NCI-H526 treated with DMSO at 0.1 percent for 48 hours (cell line): ENCODE data around the gene NFATC2.

ENCODE experiments used
- DNase-seq: peaks from one replicate; lab custom pipeline; 2025; lab: John Stamatoyannopoulos, UW

Gene NFATC2

DNA sequence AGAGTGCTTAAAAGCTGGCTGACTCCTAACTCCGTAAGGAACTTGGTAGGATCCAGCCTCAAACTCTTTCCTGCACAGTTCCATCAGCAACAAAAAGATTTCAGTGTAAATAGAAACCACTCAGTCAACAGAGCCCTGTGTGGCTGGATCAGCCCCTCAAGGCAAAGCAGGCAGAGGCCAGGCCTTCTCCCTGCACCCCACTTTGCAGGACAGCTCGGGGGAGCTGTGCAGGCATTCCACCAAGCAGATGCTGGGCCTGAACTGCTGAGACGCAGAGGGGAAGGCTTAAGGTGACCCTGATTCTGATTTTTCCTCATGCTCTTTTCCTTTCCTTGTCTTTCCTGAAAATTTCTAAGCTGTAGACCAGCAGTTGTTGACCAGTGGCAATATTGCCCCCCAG, 91.5 kb downstream of the NFATC2 start:
- DNase-seq, result no peak

DNA sequence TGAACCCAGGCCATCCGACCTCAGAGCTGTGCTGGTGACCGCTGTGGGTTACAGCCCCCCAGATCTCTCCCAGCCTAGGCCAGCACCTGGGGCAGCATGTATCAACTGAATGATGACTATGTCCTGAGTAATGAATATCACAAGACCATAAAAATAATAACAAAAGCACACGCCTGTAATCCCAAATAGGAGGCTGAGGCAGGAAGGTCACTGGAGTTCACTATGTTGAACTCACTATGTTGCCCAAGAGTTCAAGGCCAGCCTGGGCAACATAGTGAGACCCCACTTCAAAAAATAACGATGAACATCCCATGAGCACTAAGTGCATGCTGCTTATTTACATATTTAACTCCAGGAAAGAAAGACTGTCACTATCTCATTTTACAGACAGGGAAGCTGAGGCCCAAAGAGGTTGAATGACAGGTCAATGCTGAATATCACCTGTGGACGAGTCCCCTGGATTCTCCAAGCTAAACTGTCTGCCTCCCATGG, 92.3 kb downstream of the NFATC2 start:
- DNase-seq, result no peak

DNA sequence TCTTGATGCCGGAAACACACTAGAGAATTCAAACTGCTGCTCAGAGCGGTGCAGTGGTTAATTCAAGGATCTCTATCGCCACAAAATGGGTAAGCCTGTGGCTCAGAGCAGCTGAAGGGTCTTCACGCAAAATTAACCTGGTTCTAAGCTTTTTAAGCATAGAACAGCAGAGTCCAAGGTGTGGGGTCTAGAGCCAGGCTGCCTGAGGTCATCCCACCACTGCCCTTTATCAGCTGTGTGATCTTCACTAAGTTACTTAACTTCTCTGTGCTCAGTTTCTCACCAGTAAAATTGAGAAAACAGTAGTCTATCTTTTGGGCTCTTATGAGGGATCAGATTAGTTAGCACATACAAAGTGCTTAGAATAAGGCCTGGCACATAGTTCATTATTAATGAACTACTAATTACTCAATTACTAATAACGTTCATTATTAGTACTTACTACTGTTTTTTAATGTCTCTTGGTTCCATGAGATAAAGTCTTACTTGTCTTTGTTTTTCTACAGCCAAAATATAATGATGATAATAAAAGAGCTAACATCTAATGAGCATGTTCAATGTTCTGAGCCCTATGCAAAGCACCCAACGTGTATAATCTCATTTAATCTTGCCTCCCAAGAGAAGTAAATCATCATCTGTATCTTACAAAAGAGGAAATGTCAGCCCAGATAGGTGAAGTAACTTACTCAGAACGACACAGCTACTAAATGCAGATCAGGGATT, 92.9 kb downstream of the NFATC2 start:
- no peak for DNase-seq

DNA sequence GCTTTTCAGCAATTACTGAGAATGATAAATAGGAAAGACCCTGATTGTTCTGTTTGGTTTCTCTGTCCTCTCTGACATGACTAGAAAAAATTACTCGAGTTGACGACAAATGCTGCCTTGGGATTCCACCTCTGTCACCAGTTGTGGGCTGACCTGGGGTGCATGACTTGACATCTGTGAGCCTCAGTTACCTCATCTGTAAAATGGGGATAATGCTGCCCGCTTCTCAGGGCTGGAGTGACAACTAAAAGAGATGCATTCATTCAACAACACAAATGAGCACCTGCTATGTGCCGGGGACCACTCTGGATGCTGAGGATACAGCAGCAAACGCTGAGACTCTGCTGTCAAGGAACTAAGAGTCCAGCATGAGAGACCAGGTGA, 94.8 kb downstream of the NFATC2 start:
- DNase-seq, result no peak

DNA sequence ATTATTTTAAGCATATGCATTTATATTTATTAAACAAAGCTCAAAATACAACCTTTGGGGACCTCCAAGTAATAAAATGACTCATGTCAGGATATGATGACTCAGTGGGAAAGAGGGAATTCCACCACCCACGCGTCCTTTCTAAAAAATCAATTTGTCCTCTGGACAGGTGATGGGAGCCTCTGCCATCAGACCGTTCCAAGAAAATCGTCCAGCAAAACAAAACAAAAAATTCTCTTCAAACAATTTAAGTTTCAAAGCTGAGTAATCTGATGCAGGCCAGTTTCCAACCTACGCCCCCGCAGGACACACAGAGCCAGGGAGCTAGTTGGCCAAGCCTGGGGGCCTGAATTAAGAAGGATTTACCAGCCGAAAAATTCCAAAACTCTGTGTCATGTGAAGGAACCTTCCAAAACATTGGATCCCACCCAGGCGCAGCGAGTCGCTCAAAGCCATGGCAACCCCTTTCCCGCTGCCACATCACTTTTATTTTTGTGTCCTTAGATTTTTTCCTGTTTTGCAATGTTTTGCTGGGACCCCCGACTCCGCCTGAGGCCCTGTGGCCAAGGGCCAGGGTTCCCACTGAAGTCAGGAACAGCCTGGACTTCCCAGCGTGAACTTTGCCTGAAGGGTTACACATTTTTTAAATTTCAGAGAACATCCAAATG, 95.3 kb downstream of the NFATC2 start:
- DNase-seq, result no peak

DNA sequence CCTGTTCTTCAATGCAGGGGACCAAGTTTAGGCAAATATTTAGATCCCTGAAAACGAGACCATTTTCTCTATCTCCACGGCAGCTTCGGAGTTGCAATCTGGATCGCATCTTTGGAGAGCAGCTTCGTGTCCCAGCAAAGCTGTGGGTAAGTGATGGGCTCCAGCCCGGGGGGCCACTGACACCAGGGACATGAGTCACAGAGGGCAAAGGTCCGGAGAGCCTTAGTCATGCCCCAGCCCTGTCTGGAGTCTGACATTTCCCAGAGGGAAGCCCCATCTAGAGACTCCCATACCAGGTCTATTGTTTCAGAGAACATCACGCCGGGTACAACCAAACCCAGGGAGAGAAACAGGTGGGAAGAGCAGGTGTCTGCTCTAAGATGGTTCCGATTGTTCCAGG, 95.9 kb downstream of the NFATC2 start:
- no peak for DNase-seq

DNA sequence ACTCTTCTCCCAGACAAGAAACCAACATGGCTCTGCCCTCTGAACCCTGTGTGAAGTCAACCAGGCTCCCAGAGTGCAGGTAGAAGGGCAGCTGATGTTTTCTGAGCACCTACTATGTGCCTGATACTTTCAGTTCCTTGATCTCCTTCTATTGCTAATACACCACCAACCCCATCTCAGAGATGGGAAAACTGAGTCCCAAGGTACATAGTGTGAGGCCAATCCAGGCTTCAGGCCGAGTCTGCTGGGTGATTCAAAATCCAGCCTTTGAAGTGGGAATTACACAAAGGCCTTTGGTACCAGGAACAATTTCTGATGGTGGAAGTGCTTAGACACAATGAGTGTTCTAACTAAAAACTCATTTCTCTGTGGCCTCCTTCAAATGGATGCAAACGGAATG, 96.3 kb downstream of the NFATC2 start:
- DNase-seq, result no peak

DNA sequence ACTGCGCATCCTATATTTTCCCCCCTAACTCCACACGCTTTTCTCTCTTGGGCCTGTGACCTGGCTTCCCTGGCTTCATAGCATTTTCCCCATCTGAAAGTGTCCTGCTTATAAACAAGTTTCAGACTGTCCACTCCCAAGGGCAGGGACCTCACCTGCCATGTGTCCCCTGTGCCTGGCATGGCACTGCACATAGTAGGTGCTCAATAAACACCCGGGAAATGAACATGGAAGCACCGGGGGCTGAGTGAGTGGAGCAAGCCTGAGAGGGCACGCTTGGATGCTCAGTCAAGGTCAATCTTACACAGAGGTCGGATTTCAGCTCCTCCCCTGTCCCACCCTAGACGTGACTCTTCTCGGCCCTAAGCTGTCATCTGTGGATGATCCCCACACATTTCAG, 96.9 kb downstream of the NFATC2 start:
- DNase-seq, result no peak

DNA sequence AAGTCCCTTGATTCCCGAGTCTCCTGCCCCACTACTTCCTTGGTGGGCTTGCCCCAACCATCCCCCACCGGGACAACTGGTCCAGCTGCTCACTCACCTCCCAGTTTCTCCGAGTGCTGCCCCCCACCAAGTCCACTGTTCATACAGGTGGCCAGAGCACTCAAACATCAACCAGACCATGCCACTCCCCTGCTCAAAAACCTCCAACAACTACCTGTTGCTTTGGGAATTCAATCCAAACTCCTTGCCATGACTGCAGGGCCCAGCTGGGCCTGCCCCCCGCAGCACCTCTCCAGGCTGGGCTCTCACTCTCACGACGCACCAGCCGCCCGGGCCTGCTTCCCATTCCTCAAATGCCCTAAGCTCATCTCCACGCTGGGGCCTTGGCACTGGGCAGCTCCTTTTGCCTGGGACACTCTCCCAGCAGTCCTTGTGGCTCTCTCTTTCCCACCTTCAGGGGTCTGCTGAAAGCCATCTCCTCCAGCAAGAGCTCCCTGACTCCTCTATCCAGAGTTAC, 97.5 kb downstream of the NFATC2 start:
- DNase-seq, result no peak

DNA sequence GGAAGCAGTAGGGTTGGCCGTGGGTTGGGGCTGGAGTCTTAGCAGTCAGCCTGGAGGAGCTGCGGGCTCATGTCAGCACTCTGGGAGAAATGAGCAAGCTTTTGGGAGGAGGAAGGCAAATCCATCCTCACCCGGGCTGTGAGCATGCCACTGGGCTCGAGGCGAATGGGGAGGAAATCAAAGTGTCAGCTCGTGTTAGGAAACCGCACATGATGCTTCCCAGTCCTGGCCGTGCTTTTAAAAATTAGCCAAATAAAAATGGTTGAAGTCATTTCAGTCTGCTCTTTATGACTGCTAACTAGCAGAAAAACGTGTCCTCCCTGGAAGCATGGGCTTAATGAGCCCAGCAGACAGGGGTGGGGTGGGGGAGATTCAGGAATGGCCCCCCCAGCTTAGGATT, 98.1 kb downstream of the NFATC2 start:
- DNase-seq, result no peak

DNA sequence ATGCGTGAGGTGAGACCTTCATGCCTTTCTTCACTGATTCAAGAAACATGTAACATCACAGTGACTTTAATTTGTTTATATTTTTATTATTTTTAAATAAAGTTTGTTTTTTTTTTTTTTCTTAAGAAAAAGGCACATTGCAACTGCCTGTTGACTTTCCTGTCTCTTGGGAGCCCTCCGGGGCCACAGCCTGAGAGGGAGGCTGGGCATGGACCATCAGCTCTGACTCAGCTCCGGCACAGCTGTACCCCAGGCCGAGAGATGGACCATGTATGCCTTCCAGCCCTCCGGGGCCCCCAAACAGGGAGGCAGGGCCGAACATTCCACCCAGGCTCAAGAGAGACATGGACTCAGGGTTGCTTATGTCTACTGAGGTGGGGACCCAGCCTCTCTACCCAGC, 99.9 kb downstream of the NFATC2 start:
- DNase-seq, result no peak

DNA sequence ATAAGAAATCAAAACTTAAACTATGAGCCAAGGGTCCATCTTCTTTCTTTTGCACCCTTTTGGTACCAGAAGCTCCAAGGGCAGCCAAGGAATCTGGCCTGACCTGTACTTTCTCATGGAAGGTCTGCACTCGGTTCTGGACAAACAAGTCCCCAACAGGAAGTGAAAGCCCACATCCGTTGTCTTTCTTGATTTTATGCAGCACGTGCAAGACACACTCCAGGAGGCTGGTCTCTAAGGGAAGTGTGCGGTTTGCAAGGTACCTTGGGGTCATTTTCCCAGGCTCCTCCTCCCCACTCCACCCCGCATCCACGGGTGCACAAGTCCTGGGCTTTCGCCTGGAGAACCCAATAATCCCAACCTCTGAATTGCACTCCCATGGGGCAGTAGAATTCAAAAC, 101.9 kb downstream of the NFATC2 start:
- no peak for DNase-seq

DNA sequence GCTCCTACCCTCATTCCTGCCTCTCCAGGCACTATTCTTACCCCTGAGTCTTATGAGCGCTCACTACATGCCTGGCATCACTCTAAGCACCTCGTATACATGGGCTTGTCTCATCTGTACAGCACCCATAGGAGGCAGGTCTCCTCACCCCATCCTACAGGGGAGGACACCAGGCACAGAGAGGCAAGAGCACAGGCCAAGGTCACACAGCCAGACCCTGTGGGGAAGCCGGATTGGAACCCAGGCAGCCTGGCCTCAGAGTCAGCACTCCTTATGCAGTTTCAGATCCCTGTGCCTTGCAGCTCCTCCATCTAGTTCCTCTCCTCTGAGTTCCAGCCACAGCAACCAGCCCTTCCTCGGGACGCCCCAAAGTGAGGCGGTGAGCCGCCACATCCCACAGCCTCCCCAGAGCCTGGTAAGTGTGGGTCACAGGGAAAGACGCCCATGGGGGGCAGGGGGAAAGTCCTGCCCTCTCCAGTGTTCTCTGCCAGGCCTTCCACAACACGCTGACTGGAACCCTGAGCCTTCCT, 103.3 kb downstream of the NFATC2 start:
- DNase-seq, result no peak

DNA sequence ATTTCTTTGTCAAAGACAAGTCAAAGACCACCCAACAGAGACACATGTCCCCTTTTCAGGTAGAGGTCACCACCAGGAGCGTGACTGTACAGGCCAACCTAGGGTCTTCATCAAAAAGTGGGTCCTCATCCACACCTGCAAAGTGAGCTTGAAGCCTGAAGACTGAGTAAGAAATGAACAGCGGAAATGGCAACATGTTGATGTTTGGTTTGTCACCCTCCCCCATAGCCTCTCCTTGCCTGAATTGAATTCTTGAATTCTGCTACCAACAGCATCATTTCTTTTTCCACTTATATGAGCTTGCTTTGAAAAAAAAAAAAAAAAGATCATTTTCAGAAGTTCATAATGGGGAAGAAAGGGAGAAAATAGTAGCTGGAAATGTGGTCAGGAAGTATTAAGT, 104.4 kb downstream of the NFATC2 start:
- DNase-seq, result no peak

DNA sequence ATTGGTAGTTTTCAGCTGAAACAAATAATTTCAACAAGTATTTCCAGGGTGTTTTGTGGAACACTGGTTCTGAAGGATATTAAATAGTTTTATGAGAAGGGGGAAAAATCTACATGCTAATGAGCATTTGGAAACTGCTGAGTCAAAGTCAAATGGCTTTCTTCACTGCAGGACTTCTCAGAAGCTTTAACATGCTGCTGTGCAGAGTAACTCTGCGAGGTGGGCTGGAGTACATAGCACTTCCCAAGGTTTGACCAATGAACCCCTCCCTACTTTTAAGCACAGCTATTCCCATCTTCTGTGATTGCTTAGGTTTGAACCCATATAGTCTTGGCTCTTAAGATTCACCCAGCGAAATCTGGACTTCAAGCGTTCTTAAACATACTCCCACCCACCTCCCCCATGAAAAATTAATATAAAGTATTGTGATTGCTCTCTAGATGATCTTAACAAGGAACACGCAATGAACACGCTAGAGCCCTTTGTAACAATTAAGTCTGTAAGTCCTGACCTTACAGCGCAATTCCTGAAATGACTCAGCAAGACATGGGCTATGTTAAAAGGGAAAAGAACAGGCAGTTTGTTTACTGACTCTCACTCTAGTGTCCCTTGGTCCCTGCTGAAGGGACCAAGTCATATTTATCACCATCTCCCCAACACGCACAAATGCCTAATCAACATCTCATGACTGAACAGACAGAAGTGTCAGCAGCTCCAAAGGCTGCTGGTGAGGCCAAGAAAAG, 105.2 kb downstream of the NFATC2 start:
- DNase-seq, result no peak

DNA sequence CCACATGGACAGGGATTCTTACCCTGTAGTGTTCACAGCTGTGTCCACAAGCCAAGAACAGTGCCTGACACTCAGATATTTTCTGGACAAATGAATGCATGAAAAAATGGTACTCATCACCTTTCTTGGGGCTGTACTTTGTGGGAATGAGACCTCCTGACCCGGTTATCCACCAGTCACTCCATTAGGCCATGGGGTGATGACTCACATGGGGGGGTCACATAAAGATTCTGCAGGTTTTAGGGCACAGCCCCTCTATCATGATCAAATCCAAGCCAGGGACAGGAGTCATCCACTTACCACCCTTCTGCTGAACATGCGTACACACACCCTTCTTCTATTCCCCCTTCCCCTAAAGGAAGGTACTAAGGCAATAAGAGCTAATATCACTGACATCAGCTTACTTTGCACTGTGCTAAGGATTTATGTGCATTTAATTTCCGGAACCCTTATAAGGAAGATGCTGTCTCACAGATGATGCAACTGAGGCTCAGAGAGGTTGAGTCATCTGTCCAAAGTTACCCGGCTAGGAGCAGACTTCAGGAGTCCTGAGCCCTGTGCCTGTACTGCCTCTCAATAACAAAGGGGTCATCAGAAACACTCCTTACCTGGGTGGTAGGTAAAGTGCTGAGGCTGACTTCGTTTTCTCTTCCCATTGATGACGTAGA, 107.8 kb downstream of the NFATC2 start:
- no peak for DNase-seq

DNA sequence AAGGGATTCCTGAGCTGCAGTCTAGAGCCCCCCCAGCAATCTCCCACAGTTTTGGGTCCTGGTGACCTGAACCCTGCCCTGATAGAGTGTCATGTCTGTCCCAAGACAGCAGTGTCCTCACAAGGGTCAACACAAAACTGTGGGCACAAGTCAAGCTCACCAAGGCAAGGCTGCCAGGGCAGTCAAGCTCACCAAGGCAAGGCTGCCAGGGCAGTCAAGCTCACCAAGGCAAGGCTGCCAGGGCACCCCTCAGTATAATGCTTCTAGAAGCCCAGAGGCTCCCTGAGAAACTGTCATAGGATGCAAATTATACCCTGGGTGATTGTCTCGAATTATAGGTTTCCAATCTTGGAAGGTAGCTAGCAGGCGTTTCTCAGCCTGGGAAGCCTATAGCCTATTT, 108.5 kb downstream of the NFATC2 start:
- no peak for DNase-seq

DNA sequence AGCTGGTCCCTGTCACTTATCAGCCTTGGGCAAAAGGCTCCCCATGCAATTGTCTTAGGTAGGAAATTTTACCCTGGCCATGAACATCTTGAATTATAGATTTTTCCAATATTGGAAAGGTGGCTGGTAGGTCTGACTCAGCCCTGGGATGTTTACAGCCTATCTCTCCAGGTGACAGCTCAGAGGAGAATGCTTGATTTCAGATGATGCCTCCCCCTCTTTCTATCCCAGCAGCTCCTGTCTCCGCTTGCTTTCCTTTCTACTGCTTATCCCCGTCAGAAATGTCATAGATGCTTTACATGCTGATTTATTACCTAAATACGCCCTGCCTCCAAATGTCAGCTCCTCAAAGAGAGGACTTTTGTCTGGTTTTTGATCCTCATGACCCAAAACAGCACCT, 109.6 kb downstream of the NFATC2 start:
- no peak for DNase-seq

DNA sequence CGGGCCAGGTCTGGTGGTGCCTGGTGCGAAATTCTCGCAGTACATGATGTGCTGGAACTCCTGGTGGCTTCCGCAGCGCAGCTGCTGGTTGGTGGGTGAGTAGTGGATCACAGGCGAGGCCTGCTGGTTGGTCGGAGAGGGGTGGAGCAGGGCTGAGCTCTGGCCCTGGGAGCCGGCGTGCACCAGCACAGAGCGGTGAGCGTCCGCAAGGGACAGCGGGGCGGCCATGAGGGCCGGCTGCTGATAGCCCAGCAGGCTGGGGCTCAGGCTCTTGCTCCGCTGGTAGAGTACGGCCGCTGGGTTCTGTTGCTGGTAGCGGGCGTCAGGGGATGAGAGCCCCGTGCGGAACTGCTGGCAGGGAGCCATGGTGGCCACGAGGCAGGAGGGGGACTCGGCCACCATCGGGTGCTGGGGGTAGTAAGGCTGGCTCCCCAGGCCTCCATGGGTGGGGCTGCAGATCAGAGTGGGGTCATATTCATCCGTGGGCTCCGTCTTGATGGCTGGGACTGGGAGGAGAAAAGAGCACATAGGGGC, 110.2 kb downstream of the NFATC2 start:
- DNase-seq, result no peak

DNA sequence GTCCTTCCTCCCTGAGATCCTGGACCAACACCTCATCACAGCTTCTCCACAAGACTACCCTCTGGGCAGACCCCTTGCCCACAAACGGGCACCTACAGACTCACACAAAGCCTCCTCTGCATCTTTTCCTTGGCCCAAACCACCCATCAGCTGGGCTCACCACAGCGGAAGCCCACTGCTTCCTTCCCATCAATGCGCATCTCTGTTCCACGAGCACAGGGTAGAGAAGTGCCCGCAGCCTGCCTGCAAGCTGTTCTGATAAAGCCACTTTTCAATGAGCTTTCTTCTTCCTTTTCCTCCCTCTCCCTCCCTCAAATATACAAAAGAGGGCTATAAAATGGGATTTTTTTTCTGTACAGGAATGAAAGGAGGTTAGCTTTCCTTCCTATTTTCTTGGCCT, 111.2 kb downstream of the NFATC2 start:
- DNase-seq, result no peak

DNA sequence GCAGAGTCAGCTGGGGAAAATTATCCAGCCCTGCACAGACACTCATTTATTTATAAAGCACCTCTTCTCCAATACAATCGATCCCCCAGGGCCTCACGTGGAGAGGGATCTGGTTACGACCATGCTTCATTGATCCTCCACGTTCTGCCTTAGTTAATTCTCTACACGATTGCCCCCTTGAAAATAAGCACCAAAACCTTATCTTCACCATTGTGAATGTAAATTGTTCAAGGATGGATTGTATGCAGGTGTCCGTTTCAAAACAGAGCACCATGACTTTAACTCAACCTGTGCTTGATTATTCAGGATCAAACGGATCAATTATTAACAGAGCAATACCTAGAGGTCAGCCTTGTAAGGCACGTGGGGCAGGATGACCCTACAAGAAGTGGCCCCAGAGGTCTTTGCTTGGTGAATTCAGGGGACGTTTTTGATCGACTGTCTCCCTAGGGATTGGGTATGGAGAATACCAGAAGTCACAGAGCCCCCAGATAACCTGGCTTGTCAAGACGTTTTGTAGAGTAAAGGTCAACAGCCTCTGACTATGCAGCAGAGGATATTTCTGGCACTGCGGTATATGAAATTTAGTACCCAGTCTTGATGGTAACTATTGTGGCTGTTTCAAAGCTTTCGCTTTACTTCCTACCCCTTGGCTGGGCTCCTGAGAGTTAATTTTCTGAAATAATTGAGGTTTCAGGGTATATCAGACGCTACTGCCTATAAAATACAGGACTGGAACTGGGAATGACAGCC, 112.1 kb downstream of the NFATC2 start:
- DNase-seq, result no peak
